ENCODE data around the gene CTU2.

The CTU2 gene

DNA sequence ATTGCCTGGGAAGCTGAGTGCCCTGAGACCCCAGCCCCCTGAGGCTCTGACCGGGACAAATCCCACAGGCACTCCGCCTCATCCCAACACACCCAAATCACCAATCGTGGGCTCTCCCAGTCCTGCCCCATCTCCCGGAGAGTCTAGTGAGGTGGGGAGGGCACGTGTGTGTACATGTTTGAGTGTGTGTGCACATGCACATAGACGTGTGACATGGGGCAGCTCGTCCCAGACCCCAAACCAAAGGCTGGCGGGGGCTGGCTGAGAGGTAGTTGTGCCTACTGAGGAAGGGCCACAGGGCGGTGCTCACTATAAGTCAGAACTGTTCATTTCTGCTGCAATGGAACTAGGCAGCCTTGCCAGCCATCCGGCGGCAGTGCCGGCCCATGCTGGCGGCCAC, 28.6 kb upstream of the CTU2 start:
- H4K20me1 ChIP-seq (ENCODE audit: insufficient read depth, low read length), result no peaks in the 10 kb centered on the region

DNA sequence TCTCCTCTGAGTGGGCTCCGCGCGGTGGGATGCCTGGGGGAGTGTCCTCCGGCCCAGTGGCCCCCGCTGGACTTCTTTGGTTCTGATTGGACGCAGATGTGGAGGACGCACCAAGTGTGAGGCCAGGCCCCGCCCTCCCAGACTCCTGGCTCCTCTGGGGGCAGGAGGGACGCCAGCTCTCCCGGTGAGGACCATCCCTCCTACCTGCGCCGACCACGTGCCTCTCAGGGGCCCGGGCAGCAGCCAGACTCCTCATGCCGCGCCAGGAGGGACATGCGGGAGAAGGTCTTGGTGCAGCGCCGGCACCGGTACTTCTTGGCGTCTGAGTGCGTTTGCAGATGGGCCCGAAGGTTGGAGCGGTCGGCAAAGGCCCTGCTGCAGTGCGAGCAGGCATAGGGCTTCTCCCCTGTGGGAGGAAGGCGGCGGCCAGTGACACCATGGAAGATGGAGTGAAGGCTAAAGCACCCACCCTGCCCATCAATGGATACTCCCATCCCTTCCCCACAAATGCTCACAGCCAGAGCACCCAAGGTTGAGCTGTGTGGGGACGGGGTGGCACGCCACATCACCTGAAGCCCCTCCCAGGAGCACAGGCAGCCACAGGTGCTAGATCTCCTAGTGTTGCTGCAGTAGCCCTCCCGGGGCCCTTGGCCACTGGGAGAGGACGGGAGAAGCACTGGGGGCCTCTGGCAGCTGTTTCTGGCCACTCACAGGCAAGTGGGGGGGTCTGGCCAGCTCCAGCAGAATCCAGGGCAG, 27.9 kb upstream of the CTU2 start:
- H2AFZ ChIP-seq (ENCODE audit: low read length), result no peak overlapping the region
- no peaks in the 10 kb centered on the region for H4K20me1 ChIP-seq (ENCODE audit: insufficient read depth, low read length)
- no peaks in the 10 kb centered on the region for H3K9me2 ChIP-seq (ENCODE audit: low read depth, low read length)
- no peak for TF ChIP-seq EZH2 (IDR thresholded peaks at IDR 0.05; ENCODE audit: borderline replicate concordance, low read length)
- TF ChIP-seq, protein P1, sequence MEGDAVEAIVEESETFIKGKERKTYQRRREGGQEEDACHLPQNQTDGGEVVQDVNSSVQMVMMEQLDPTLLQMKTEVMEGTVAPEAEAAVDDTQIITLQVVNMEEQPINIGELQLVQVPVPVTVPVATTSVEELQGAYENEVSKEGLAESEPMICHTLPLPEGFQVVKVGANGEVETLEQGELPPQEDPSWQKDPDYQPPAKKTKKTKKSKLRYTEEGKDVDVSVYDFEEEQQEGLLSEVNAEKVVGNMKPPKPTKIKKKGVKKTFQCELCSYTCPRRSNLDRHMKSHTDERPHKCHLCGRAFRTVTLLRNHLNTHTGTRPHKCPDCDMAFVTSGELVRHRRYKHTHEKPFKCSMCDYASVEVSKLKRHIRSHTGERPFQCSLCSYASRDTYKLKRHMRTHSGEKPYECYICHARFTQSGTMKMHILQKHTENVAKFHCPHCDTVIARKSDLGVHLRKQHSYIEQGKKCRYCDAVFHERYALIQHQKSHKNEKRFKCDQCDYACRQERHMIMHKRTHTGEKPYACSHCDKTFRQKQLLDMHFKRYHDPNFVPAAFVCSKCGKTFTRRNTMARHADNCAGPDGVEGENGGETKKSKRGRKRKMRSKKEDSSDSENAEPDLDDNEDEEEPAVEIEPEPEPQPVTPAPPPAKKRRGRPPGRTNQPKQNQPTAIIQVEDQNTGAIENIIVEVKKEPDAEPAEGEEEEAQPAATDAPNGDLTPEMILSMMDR (IDR thresholded peaks at IDR 0.05; ENCODE audit: low read length), result no peak
- H3K4me1 ChIP-seq (ENCODE audit: insufficient read depth, low read length, severe bottlenecking), result peaks cover 21% of the 10 kb centered on the region
- H3K9me3 ChIP-seq (ENCODE audit: low read length), result no peaks in the 10 kb centered on the region
- no peak overlapping the region for H3K4me2 ChIP-seq (ENCODE audit: low read length)
- no peak overlapping the region for H3K27ac ChIP-seq (ENCODE audit: low read depth, low read length, poor library complexity, severe bottlenecking)
- 0 out of 2 replicates have a peak, but pooled peaks cover 3% of the 10 kb centered on the region for H3F3A ChIP-seq (ENCODE audit: insufficient read depth, low read length)
- no peak overlapping the region for H3K9ac ChIP-seq (ENCODE audit: low read length)
- no peaks in the 10 kb centered on the region for H3K79me2 ChIP-seq (ENCODE audit: insufficient read depth, low read length)
- peaks cover 23% of the 10 kb centered on the region for H3K36me3 ChIP-seq (ENCODE audit: insufficient read depth, low read length)
- H3K4me3 ChIP-seq (ENCODE audit: low read depth, low read length, poor library complexity, severe bottlenecking), result no peak overlapping the region
- no peaks in the 10 kb centered on the region; the same call in 1 of the 2 replicates for H3K27me3 ChIP-seq (ENCODE audit: insufficient read depth, low read length)

More for the DNA sequence above, 28.6 kb upstream of the CTU2 start:
- Histone ChIP-seq H3K27ac (ENCODE audit: low read depth, low read length, poor library complexity, severe bottlenecking) (no peak overlapping the region), H3K9ac (ENCODE audit: low read length) (no peak overlapping the region), H3K79me2 (ENCODE audit: insufficient read depth, low read length) (no peaks in the 10 kb centered on the region), H3F3A (ENCODE audit: insufficient read depth, low read length) (0 out of 2 replicates have a peak, but pooled peaks cover 3% of the 10 kb centered on the region), H3K4me3 (ENCODE audit: low read depth, low read length, poor library complexity, severe bottlenecking) (no peak overlapping the region), H3K4me2 (ENCODE audit: low read length) (no peak overlapping the region), H3K9me3 (ENCODE audit: low read length) (no peaks in the 10 kb centered on the region), H3K9me2 (ENCODE audit: low read depth, low read length) (no peaks in the 10 kb centered on the region), H3K4me1 (ENCODE audit: insufficient read depth, low read length, severe bottlenecking) (peaks cover 21% of the 10 kb centered on the region), H2AFZ (ENCODE audit: low read length) (no peak overlapping the region), H3K36me3 (ENCODE audit: insufficient read depth, low read length) (peaks cover 24% of the 10 kb centered on the region), H3K27me3 (ENCODE audit: insufficient read depth, low read length) (no peaks in the 10 kb centered on the region; the same call in 1 of the 2 replicates)
- no peak for TF ChIP-seq EZH2 (IDR thresholded peaks at IDR 0.05; ENCODE audit: borderline replicate concordance, low read length)
- TF ChIP-seq, protein P1 (IDR thresholded peaks at IDR 0.05; ENCODE audit: low read length), result no peak

DNA sequence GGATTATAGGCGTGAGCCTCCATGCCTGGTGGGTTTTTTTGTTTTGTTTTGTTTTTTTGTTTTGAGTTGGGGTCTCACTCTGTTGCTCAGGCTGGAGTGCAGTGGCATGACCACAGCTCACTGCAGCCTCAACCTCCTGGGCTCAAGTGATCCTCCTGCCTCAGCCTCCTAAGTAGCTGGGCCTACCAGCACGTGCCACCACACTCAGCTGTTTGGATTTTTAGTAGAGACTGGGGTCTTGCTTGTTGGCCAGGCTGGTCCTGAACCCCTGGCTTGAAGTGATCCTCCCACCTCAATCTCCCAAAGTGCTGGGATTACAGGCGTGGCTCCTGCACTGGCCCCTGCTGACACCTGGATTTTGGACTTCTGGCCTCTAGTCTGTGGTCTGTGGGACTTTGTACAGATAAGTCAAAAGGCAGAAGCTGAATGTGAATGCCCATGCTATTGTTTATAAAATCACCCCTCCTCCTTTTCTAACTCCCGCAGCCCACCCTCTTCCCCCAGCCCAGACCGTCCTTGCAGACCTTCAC, 25.7 kb upstream of the CTU2 start:
- Histone ChIP-seq H3F3A (ENCODE audit: insufficient read depth, low read length) (0 out of 2 replicates have a peak, but pooled peaks cover 3% of the 10 kb centered on the region), H3K9me2 (ENCODE audit: low read depth, low read length) (no peaks in the 10 kb centered on the region), H3K4me1 (ENCODE audit: insufficient read depth, low read length, severe bottlenecking) (peaks cover 25% of the 10 kb centered on the region), H3K4me3 (ENCODE audit: low read depth, low read length, poor library complexity, severe bottlenecking) (no peak overlapping the region), H3K27ac (ENCODE audit: low read depth, low read length, poor library complexity, severe bottlenecking) (no peak overlapping the region), H3K9ac (ENCODE audit: low read length) (no peak overlapping the region), H4K20me1 (ENCODE audit: insufficient read depth, low read length) (no peaks in the 10 kb centered on the region), H3K36me3 (ENCODE audit: insufficient read depth, low read length) (peaks cover 7% of the 10 kb centered on the region; the same call in 1 of the 2 replicates), H2AFZ (ENCODE audit: low read length) (no peak overlapping the region), H3K79me2 (ENCODE audit: insufficient read depth, low read length) (no peaks in the 10 kb centered on the region), H3K27me3 (ENCODE audit: insufficient read depth, low read length) (no peaks in the 10 kb centered on the region; the same call in 1 of the 2 replicates), H3K9me3 (ENCODE audit: low read length) (no peaks in the 10 kb centered on the region), H3K4me2 (ENCODE audit: low read length) (peak overlapping the region; percentile 60)
- TF ChIP-seq, protein P1 (IDR thresholded peaks at IDR 0.05; ENCODE audit: low read length), result no peak
- TF ChIP-seq EZH2 (IDR thresholded peaks at IDR 0.05; ENCODE audit: borderline replicate concordance, low read length), result no peak
